HG03442 (cell line): ENCODE measurements around the gene TCF7L1.
A peak's percentile ranks its signal among the peaks of the same experiment; 100 is the strongest.
"Not testable (repeated sequence)": the region's sequence is repeated elsewhere in the genome, so short reads cannot be mapped to it uniquely, and the experiment has no call there.

Experiments
- ATAC-seq: cut with Tn5 transposase; IDR thresholded peaks from one replicate; pipeline ENCODE4 v1.9.1; 2021; ENCODE audit warnings: mild to moderate bottlenecking, moderate library complexity; ENCODE audit not compliant: unreplicated experiment

TCF7L1 gene, protein sequence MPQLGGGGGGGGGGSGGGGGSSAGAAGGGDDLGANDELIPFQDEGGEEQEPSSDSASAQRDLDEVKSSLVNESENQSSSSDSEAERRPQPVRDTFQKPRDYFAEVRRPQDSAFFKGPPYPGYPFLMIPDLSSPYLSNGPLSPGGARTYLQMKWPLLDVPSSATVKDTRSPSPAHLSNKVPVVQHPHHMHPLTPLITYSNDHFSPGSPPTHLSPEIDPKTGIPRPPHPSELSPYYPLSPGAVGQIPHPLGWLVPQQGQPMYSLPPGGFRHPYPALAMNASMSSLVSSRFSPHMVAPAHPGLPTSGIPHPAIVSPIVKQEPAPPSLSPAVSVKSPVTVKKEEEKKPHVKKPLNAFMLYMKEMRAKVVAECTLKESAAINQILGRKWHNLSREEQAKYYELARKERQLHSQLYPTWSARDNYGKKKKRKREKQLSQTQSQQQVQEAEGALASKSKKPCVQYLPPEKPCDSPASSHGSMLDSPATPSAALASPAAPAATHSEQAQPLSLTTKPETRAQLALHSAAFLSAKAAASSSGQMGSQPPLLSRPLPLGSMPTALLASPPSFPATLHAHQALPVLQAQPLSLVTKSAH

DNA sequence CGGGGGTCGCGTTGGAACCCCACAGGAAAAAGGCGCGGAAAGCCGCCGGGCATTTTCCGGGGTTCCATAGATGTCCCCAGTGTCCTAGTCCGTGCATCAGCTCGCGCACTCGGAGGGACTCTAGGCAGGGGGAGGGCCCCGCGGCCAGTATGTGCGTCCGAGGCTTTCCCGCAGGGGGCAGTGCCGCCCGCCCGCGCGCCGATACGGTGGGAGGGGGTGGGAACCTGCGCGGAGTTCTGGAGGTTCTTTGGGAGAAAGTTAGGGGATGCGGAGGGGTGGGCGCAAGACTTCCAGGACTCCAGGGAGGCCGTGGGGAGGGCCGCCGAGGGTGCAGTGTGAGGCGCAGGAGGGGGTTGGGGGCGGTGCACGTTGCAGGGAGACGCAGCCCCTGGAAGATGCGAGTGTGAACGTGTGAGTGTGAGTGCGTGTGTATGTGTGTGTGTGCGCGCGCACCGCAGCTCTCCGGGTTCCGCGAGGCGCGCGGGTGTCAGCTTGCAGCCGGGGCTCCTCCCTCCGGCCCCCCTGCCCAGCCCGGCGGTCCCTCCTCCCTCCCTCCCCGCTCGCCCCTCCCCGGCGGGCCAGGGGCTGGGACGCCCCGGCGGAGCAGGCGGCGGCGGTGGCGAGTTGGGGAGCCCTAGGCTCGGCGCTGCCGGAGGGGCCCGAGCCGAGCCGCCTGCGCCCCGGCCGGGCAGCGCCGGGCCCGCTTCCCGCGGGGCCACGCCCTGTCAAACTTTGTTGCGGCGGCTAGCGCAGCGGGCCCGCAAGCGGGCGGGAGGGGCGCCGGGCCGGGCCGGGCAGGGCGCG lies at the start of gene TCF7L1:
Gene TCF7L1, plus strand, starts transcription at position 559 of the 804 bp plus-strand sequence. CDS start 293 bp downstream, outside the sequence.
- peak; percentile 47 for ATAC-seq

DNA sequence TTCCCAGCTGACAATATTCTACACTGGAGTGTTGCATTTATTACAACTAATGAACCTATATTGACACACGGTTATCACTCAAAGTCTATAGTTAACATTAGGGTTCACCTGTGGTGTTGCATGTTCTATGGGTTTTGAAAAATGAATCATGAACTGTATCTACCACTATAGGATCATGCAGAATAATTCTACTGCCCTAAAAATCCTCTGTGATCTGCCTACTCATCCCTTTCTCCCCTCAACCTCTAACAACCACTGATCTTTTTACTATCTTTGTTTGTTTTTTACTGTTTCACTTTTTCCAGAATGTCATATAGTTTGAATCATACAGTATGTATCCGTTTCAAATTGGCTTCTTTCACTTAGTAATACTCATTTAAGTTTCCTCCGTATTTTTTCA lies 47.6 kb upstream of the TCF7L1 start:
- no peak for ATAC-seq

DNA sequence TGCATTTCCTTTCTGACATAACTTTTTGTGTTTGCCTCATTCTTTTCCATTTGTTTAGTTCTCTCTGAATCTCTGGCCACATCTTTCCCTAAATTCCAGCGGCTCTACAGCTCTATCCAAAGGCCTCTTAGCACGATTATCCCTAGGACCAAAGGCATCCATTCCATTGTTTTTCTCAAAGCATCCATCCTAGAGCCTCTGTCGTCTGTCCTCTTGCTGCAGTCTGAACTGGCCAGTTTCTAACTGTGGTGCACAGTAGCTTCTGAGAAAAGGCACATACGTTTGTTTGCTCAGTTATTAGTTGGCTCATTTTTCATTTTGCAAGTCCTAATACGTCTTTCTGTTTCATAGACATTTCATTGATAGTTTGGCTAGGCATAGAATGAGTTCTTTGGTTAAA lies 45.7 kb upstream of the TCF7L1 start:
- no peak for ATAC-seq

DNA sequence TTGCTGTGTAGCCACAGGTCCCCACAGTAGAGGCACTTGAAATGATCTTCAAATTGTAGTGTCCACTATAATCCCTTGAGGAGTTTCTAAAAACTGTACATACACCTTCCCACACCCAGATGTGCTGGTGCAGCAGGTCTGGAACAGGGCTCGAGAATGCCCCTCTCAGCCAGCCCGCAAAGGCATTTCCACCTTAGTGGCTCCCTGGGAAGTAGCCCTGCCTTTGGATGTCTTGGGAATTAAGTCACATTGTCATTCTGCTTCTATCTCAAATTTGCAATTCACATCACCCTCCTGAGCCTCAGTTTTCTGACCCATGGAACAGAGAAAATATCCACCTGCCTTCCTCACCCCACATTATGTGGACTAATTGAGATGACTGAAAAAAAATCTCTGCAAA lies 44.3 kb upstream of the TCF7L1 start:
- ATAC-seq, result no peak

DNA sequence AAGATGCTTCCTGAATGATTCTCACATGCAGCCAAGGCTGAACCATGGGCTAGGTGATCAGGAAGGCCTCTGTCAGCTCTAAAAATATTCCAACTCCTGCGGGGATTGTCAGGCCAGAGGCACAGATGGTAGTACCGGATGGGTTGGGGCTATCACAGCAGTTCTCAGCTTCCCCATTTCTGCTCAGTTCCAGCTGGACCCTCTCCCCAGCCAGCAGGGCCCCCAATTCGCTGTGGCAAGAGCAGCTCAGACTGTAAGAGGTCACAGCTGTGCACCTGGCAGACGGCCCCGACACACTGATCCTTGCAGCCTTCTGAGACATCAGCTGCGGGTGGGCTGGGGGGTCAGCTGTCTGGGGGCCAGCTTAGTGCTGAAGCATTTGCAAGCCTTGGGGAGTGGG lies 43.6 kb upstream of the TCF7L1 start:
- no peak for ATAC-seq

DNA sequence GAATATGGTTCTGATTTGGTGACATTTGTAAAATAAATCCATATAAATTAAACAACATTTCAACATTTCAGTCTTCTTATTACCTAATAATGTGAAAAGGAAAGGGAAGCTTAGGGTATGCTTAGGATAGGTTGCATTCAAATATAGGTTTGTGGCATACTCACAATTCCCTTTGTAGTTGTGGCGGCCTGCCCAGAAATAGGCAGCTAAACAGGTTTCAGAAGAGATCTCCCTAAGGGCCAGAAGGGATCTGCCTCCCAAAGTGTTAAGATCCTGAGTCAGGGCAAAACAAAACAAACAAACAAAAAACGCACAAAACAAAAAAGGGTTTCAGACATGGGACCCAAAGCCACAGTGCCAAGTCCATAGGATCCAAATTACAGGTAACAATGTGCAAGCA lies 41.4 kb upstream of the TCF7L1 start:
- no peak for ATAC-seq

DNA sequence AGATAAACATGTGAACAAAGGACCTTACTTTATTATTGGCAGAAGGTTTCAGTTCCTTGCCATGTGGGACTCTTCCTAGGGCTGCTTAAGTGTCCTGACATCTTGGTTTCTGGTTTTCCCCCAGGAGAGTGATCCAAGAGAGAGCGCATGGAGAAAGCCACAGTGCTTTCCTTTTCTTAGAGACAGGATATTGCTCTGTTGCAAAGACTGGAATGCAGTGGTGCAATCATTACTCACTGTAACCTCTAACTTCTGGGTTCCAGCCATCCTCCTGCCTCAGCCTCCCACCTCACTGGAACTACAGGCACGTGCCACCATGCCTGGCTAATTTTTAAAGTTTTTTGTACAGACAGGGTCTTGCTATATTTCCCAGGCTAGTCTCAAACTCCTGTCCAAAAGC lies 38.1 kb upstream of the TCF7L1 start:
- ATAC-seq, result no peak

DNA sequence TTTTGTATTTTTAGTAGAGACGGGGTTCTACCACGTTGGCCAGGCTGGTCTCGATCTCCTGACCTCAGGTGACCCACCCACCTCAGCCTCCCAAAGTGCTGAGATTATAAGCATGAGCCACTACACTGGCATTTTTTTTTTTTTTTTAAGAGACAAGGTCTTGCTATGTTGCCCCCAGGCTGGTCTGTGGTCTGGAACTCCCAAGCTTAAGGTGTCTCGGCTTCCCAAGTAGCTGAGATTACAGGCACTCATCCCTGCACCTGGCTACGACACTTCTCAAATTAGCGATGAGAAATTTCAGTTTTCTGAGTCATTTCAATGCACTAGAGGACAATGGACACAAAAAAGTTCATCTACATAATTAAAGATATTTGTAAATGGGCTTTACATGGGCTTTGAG lies 36.6 kb upstream of the TCF7L1 start:
- no peak for ATAC-seq

DNA sequence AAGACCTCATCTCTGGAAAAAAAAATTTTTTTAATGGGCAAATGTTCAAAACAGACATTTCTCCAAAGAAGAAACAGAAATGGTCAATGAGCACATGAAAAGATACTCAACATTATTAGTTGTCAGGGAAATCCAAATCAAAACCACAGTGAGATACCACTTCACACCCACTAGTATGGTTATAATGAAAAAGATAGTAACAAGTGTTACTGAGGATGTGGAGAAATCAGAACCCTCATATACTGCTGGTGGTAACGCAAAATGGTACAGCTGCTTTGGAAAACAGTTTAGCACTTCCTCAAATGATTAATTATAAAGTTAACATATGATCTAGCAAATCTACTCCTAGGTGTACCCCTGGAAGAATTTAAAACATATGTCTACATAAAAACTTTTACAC lies 29.0 kb upstream of the TCF7L1 start:
- ATAC-seq, result no peak

DNA sequence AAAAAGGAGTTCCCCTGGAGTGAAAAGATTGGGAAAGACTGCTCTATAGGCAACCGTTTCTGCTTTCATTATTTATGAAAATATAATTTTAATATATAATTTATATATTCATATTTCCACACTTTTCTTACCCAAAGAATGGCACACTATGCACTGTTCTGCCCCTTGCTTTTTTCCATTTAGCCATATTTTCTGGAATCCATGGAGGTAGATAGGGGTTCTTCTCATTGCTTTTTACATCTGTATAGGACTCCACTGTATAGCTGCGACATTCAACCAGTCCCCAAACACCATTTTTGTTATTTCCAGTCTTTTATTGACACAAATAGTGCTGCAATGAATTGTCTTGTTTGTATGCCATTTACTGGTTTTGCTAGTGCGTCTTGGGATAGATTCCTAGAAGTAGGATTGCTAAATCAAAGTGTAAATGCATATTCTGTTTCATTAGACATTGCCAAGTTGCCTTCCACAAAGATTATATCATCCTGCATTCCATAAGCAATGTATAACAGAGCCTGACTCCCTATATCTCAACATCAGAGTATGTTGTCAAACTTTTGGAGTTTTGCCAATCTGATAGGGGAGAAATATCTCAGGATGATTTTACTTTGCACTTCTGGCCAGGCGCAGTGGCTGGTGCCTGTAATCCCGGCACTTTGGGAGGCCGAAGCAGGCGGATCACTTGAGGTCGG lies 26.6 kb upstream of the TCF7L1 start:
- no peak for ATAC-seq

DNA sequence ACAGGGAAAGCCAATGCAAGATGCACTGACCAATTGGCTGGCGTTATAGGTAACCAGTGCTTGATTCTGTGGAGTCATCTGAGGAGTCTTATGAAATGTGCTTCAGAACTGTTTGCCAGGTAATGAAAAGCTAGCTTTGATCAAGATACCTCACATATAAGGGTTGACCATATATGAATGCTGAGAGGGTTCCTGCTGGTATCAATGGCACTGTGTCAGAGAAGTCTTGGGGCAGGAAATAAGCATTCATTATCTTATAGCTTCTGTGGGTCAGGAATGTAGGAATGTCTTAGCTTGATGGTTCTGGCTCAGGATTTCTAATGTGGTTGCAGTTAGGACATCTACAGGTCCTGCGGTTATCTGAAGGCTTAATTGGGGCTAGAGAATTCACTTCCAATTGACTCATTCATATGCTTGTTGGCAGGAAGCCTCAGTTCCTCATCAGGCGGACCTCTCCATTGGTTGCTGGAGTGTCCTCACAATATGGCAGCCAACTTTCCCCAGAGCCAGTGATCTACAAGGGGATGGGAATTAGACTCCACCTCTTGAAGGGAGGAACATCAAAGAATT lies 22.1 kb upstream of the TCF7L1 start:
- no peak for ATAC-seq

DNA sequence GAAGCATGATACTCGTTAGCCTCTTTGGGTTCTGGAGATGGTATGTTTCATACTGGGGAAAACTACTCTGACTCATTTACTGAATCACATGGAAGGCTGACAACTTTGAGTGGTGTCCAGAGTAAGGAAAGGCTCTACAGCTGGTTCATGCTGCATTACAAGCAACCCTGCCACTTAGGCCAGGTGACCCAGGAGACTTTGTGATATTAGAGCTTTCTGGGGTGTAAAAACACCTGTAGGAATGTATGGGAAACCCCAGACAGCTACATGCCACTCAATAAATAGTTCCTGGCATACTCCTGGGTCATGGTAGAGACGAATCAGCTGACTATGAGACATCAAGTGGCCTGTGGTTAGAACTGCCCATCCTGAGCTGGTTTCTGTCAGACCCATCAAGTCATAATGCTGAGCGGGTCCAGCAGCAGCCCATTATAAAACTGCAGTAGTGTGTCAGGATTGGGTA lies 21.3 kb upstream of the TCF7L1 start:
- no peak for ATAC-seq

DNA sequence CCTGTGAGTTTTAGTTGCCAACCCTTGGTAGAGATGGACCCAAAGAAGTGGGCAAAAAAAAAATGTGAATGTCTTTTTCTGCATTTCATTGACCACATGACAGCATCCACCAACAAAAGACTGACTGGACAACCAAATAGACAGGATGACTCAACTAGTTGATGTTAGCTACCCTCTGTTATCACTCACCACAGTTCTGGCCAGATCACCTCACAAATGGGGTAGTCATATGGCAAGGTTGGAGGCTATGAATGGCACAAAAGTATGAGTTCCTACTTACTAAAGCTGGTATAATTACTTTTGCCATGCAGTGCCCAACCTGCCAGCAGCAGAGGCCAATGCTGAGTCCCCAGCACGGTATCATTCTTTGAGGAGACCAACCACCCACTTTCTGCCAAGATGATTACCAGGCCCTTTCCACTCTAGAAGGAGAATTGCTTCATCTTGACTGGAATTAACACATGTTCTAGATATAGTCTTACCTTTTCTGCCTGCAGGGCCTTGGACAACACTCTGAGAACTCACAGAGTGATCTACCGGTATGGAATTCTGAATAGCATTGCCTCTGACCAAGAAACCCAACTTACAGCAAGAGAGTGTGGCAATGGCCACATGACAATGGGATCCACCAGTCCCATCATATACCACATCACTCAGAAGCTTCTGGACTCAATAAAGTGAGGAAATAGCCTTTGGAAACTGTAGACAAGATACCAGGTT lies 20.1 kb upstream of the TCF7L1 start:
- ATAC-seq, result no peak

DNA sequence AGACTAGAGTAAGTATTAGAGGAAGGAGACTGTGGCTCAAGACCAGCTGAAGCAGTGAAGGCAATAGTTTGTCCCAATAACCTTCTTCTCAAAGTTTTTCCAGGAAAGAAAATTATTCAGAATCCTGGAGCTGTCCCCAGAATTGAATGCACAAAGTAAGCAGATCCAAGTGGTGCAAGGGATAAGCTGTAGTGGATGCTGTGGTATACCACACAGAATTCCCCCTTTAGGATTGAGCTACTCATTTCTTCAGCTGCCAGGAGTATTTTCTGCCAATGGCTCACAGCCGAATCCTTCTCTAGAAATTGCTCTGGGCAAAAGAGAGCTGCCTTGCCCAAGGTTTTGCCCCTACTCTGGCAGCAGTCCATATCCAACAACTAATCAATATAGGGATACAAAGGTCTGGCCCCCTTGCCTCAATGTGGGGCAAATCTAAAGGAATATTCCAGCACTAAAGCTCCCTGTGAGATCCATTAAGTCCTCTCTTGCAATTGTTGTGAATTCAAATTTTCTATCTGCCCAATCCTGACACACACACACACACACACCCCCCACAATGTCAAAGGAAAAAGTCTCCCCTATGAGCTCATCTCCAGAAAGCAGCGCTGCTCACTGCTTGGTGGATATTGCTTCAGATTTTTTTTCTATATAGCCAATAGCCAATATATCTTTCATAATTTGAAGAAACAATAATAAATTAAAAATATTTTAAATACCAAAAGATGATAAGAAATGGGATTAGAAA lies 18.4 kb upstream of the TCF7L1 start:
- no peak for ATAC-seq

DNA sequence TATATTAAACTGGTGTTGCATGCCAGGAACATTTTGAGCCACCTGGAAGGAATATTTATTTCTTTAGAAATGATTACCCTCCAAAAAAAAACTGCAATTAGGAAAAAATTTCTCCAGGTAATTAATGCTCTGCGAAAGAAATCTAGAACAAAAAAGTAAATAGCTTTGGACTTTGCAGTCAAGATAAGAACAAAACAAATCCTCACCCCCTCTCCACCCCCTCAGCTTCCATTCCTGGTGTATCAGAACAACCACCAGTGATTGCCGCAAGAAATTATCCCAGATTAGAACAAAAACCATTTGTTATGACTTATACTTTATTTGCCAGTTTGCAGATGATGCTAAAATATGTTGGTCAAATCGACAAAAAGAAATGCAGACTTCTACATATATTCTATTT lies 17.0 kb upstream of the TCF7L1 start:
- ATAC-seq, result no peak

DNA sequence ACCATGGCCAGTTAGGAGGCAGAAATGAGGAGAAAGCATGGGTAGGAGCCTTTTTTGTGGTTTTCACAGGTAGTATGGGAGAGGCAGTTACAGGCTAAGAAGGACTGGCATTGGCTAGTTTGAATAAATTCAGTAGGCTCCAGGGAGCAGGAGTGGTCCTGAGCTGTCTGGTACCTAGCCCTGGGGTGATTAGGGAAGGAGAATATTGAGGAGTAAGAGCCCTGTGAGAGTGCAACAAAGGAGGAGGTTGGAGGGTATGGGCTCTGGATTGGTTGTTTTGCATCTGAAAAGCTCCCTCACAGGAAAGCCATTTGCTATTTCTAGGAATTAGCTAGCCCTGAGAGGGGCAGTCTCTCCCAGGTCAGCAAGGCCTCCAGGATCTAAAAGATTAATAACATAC lies 13.3 kb upstream of the TCF7L1 start:
- ATAC-seq, result no peak

DNA sequence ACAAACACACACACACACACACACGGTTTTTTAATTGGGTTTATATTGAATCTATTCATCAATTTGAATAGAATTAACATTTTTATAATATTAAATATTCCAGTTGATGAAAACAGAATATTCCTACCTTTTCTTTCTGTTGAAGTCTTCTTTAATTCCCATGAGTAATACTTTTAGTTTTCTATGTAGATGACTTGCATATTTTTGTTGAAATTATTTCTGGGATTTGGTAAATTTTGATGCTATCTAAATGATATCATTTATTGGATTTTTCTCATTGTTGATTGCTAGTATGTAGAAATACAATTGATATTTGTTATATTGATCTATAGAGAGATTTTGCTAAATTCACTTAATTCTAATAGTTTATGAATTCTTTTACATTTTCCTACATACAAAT lies 12.8 kb upstream of the TCF7L1 start:
- ATAC-seq, result no peak

DNA sequence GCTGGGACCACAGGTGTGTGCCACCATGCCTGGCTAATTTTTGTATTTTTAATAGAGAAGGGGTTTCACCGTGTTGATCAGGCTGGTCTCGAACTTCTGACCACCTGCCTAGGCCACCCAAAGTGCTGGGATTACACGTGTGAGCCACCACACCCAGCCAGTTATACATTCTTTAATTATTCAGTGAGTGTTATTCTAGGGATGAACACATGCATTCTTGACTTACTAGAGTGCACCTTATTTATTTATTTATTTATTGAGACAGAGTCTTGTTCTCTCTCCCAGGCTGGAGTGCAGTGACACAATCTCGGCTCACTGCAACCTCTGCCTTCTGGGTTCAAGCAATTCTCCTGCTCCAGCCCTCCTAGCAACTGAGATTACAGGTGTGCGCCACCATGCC lies 6.7 kb upstream of the TCF7L1 start:
- ATAC-seq, result not testable (repeated sequence)

DNA sequence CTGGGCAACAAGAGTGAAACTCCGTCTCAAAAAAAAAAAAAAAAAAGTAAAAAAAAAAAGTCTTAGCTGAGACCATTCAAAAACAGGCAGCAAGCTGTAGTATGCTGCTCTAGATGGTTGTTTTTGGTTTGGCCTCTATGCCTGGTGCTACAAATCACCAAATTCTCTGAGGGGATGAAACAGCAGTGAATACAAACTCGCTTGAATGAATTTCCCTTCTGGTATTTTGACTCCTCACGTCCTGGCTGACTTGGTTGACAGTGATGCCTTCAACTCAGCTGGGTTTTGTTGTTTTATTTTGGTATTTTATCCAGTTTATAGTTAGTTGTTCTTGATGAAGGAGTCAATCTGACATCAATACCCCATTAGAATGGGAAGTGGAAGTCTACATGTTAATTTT lies 3.3 kb upstream of the TCF7L1 start:
- ATAC-seq, result no peak

DNA sequence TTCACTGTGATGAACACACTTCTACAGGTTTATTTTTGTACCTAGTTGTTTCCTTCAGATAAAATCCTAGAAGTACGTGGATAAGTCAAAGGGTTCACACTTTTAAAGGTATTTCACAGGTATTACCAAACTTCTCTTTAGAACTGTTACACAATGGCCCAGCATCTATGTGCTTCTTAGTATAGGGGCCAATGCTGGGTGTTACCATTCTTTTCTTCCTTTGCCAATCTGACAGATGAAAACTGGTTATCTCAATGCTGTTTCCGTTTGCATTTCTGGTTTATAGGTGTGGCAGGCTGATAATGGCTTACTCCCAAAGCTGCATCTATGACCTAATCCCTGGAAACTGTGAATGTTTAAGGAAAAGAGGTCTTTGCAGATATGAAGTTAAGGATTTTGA lies 2.8 kb upstream of the TCF7L1 start:
- no peak for ATAC-seq
